ENCODE data around the gene RNF152.

RNF152 gene

GRCh38 chr18:61921621-61922235 is 28.9 kb upstream of the RNF152 start:
- Histone ChIP-seq H3K36me3 (ENCODE audit: insufficient read depth, low read length) (no peaks in the 10 kb centered on the region), H3K27me3 (ENCODE audit: insufficient read depth, low read length) (no peaks in the 10 kb centered on the region), H3K4me1 (ENCODE audit: insufficient read depth, low read length, severe bottlenecking) (no peaks in the 10 kb centered on the region), H2AFZ (ENCODE audit: low read length) (no peak overlapping the region), H4K20me1 (ENCODE audit: insufficient read depth, low read length) (no peaks in the 10 kb centered on the region), H3K9me3 (ENCODE audit: low read length) (no peaks in the 10 kb centered on the region), H3K27ac (ENCODE audit: low read depth, low read length, poor library complexity, severe bottlenecking) (no peak overlapping the region), H3F3A (ENCODE audit: insufficient read depth, low read length) (no peaks in the 10 kb centered on the region), H3K4me2 (ENCODE audit: low read length) (no peak overlapping the region), H3K9ac (ENCODE audit: low read length) (no peak overlapping the region), H3K9me2 (ENCODE audit: low read depth, low read length) (no peaks in the 10 kb centered on the region), H3K79me2 (ENCODE audit: insufficient read depth, low read length) (no peaks in the 10 kb centered on the region), H3K4me3 (ENCODE audit: low read depth, low read length, poor library complexity, severe bottlenecking) (no peak overlapping the region)
- TF ChIP-seq EZH2 (IDR thresholded peaks at IDR 0.05; ENCODE audit: borderline replicate concordance, low read length) (no peak), CTCF (IDR thresholded peaks at IDR 0.05; ENCODE audit: low read length) (no peak)

GRCh38 chr18:61917818-61918217 is 25.0 kb upstream of the RNF152 start:
- Histone ChIP-seq H3K79me2 (ENCODE audit: insufficient read depth, low read length) (no peaks in the 10 kb centered on the region), H2AFZ (ENCODE audit: low read length) (no peak overlapping the region), H3K9me3 (ENCODE audit: low read length) (no peaks in the 10 kb centered on the region), H4K20me1 (ENCODE audit: insufficient read depth, low read length) (no peaks in the 10 kb centered on the region), H3K4me3 (ENCODE audit: low read depth, low read length, poor library complexity, severe bottlenecking) (no peak overlapping the region), H3K27ac (ENCODE audit: low read depth, low read length, poor library complexity, severe bottlenecking) (no peak overlapping the region), H3K9ac (ENCODE audit: low read length) (no peak overlapping the region), H3K36me3 (ENCODE audit: insufficient read depth, low read length) (no peaks in the 10 kb centered on the region), H3K4me1 (ENCODE audit: insufficient read depth, low read length, severe bottlenecking) (no peaks in the 10 kb centered on the region), H3F3A (ENCODE audit: insufficient read depth, low read length) (no peaks in the 10 kb centered on the region), H3K27me3 (ENCODE audit: insufficient read depth, low read length) (no peaks in the 10 kb centered on the region), H3K4me2 (ENCODE audit: low read length) (no peak overlapping the region), H3K9me2 (ENCODE audit: low read depth, low read length) (no peaks in the 10 kb centered on the region)
- no peak for TF ChIP-seq EZH2 (IDR thresholded peaks at IDR 0.05; ENCODE audit: borderline replicate concordance, low read length)
- no peak for TF ChIP-seq CTCF (IDR thresholded peaks at IDR 0.05; ENCODE audit: low read length)

GRCh38 chr18:61912476-61912875 is 19.7 kb upstream of the RNF152 start:
- H3K79me2 ChIP-seq (ENCODE audit: insufficient read depth, low read length): no peaks in the 10 kb centered on the region
- TF ChIP-seq EZH2 (IDR thresholded peaks at IDR 0.05; ENCODE audit: borderline replicate concordance, low read length) (no peak), CTCF (IDR thresholded peaks at IDR 0.05; ENCODE audit: low read length) (no peak)
- no peak overlapping the region for H3K4me2 ChIP-seq (ENCODE audit: low read length)
- no peaks in the 10 kb centered on the region for H3K4me1 ChIP-seq (ENCODE audit: insufficient read depth, low read length, severe bottlenecking)
- no peak overlapping the region for H2AFZ ChIP-seq (ENCODE audit: low read length)
- no peaks in the 10 kb centered on the region for H3K27me3 ChIP-seq (ENCODE audit: insufficient read depth, low read length)
- H3K4me3 ChIP-seq (ENCODE audit: low read depth, low read length, poor library complexity, severe bottlenecking): no peak overlapping the region
- no peaks in the 10 kb centered on the region for H3K9me2 ChIP-seq (ENCODE audit: low read depth, low read length)
- no peak overlapping the region for H3K27ac ChIP-seq (ENCODE audit: low read depth, low read length, poor library complexity, severe bottlenecking)
- H3K36me3 ChIP-seq (ENCODE audit: insufficient read depth, low read length): no peaks in the 10 kb centered on the region
- no peak overlapping the region for H3K9ac ChIP-seq (ENCODE audit: low read length)
- H3K9me3 ChIP-seq (ENCODE audit: low read length): no peaks in the 10 kb centered on the region
- H3F3A ChIP-seq (ENCODE audit: insufficient read depth, low read length): no peaks in the 10 kb centered on the region
- no peaks in the 10 kb centered on the region for H4K20me1 ChIP-seq (ENCODE audit: insufficient read depth, low read length)
